ENCODE measurements around the gene SYNGAP1.
A peak's percentile ranks its signal among the peaks of the same experiment; 100 is the strongest.
"Not testable (repeated sequence)": the region's sequence is repeated elsewhere in the genome, so short reads cannot be mapped to it uniquely, and the experiment has no call there.

The SYNGAP1 gene

DNA sequence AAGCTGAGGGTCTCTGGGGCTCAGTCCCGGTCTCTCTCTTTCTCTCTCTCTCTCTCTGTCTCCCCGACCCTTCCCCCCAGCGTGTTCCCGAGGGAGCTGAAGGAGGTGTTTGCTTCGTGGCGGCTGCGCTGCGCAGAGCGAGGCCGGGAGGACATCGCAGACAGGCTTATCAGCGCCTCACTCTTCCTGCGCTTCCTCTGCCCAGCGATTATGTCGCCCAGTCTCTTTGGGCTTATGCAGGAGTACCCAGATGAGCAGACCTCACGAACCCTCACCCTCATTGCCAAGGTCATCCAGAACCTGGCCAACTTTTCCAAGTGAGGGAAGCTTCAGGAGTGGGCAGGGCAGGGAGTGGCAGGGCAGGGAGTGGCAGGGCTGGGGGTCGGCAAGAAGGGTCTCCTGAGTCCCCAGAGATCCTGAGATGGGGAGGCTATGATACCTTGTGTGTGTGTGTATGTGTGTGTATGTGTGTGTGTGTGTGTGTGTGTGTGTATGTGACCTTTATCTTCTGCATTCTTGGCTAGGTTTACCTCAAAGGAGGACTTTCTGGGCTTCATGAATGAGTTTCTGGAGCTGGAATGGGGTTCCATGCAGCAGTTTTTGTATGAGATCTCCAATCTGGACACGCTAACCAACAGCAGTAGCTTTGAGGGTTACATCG is 20.9 kb downstream of the SYNGAP1 start:
- DNase-seq: no peak

DNA sequence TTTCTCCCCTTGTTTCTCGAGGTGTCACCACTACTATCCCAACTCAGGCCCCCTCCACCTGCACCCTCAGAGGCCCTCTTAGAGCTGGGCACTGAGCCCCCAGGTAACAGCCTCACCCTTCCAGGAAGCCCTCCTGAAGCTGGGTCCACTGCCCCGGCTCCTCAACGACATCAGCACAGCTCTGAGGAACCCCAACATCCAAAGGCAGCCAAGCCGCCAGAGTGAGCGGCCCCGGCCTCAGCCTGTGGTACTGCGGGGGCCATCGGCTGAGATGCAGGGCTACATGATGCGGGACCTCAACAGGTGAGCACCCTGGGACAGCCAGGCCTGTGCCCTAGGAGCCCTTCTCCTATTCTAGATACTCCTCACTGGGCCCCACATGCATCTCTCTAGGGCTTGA is 21.6 kb downstream of the SYNGAP1 start:
- DNase-seq: no peak

DNA sequence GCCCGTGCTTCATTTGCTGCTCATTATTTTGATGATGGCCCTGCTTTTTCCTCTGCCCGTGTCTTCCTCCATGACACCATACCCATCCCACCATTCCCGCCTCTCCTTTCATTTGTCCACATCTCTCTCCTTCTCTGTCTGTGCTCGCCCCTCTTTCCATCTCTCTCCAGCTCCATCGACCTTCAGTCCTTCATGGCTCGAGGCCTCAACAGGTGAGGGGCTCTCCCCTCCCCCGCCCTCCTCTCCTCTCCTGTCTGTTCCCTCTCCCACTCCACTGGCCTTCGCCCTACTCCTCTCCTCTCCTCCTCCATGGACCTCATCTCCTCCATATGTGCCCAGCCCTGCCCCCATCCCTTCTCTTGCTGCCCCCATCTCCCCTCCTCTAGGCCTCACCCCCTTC is 22.4 kb downstream of the SYNGAP1 start:
- DNase-seq: no peak

DNA sequence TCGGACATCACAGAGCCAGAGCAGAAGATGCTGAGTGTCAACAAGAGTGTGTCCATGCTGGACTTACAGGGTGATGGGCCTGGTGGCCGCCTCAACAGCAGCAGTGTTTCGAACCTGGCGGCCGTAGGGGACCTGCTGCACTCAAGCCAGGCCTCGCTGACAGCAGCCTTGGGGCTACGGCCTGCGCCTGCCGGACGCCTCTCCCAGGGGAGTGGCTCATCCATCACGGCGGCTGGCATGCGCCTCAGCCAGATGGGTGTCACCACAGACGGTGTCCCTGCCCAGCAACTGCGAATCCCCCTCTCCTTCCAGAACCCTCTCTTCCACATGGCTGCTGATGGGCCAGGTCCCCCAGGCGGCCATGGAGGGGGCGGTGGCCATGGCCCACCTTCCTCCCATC is 23.2 kb downstream of the SYNGAP1 start:
- no peak for DNase-seq

DNA sequence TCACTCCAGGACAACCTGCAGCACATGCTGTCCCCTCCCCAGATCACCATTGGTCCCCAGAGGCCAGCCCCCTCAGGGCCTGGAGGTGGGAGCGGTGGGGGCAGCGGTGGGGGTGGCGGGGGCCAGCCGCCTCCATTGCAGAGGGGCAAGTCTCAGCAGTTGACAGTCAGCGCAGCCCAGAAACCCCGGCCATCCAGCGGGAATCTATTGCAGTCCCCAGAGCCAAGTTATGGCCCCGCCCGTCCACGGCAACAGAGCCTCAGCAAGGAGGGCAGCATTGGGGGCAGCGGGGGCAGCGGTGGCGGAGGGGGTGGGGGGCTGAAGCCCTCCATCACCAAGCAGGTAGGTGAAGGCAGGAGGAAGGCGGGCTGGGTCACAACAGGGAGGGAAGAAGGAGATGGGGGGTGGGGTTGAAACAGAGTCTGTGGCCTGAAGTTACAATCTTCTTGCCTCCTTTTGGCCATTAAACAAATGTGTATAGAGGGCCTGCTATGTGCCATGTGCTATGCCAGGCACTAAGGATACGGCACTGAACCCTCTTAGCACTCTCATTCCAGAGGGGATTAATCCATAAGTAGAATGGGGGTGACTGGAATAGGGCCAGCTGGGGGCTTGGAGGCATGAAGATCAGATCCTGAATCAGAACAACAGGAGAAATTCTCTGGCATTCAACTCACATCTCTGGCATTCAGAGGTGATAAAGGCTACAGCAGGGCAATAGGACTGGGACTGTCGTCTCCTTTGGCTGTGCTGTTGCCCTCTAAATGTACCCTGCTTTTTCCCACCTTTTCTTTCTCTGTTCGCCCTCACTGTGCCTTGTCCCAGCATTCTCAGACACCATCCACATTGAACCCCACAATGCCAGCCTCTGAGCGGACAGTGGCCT is 24.0 kb downstream of the SYNGAP1 start:
- no peak for DNase-seq

DNA sequence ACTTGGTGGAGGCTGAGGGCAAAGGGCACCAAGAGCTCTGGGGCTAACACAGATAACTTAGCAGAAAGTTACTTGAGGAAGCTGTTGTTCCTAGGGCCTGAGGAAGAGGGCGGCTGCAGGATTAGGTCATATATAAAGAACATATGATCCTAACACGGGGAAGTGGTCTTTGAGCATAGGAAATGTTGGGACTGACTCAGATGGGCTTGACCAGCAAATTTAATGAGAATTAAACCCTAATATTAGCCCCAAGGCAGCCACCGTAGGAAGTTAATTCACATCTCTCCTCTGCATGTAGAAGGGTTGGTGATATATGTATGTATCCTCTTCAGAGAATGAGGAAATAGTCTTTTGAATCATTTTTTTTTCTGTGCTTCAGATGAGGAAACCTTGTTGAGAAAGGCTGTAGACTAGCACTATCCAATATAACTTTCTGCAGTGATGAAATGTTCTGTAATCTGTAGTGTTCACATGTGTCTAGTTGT is 25.3 kb downstream of the SYNGAP1 start:
- DNase-seq: no peak

DNA sequence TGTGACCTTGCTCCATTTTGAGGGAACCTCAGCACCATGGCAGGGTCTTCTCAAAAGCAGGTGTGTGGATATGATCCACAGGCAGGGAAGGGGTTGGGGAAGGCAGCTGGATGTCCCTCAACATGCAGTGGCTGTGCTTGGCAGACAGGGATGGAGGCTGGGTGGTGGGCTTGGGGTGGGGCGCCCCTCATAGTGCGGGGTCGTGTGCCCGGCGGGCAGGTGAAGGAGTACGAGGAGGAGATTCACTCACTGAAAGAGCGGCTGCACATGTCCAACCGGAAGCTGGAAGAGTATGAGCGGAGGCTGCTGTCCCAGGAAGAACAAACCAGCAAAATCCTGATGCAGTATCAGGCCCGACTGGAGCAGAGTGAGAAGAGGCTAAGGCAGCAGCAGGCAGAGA is 26.5 kb downstream of the SYNGAP1 start:
- no peak for DNase-seq

DNA sequence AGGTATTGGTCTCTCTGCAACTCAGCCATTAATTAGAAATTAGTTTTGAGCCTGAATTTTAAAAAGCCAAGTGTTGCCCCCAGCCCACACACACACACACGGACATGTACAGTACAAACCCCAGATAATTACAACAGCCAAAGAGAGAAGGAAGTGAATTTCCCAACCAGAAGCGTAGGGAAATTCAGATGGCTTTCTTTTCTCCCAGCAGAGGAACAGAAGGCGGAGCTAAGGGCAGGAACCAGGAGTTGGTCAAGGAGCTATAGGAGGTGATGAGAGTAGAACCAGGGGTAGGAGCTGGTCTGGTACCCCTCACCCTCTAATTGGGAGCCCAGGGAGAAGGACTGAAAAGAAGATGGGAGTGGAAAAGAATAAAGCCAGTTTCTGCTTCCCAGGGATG is 30.6 kb downstream of the SYNGAP1 start:
- DNase-seq: no peak

DNA sequence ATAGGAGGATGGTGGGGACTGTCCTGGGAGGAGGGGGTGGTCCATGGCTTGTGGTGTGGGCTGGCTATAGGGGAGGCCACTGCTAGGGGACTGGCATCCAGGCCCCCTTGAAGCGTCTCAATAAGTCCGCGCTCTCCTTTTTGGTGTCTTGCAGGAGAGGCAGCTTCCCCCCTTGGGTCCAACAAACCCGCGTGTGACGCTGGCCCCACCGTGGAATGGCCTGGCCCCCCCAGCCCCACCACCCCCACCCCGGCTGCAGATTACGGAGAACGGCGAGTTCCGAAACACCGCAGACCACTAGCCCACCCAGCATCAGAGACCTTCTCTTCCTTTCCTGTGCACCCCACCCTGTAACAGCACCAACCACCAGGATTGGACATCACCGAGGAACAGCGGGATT is 31.7 kb downstream of the SYNGAP1 start:
- no peak for DNase-seq

DNA sequence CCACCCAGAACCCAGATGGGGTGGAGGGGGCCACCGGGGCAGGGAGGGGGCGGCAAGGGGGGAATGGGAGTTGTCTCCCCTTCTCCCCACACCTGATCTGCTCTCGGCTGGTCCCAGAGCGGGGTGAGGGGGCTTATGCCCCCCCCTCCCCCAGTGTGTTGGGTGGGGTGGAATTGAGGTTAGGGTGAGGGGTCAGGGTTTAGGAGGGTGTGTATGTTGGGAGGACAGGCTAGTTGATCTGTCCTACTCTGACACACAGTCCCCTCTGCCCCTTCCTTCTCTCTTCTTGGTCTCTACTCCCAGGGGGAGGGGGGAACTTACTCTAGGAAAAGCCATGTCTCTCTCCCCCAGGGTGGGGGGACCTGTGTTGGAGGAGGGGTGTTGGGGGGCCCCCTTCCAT is 32.6 kb downstream of the SYNGAP1 start:
- DNase-seq: no peak

DNA sequence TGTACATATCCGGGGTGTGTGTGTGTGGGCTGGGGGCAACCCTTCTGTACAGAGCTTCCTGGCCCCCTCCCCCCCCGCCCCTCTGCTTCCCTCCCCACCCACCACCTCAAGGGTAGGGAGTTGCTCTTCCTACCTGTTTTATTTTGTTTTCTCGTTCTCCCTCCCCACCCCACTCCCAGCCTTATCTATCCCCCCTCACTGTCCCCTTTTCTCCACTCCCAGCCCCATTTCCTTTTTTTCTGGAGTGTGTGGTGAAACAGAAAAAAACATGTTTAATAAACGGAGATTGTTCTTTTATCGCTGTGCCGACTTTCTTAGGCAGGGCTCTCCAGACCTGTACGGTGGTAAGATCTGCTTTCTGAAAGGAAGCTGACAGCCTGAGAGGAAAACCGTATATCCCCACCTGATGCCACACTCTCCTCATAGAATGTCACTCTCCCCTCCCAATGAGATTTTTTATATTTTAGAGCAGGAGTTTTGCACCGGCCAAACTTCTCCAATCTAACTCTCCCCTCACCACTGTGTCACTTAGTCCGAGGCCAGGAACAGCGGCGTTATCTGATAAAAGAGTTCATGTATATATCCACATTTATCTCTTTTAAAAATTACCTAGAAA is 33.6 kb downstream of the SYNGAP1 start:
- DNase-seq: no peak

DNA sequence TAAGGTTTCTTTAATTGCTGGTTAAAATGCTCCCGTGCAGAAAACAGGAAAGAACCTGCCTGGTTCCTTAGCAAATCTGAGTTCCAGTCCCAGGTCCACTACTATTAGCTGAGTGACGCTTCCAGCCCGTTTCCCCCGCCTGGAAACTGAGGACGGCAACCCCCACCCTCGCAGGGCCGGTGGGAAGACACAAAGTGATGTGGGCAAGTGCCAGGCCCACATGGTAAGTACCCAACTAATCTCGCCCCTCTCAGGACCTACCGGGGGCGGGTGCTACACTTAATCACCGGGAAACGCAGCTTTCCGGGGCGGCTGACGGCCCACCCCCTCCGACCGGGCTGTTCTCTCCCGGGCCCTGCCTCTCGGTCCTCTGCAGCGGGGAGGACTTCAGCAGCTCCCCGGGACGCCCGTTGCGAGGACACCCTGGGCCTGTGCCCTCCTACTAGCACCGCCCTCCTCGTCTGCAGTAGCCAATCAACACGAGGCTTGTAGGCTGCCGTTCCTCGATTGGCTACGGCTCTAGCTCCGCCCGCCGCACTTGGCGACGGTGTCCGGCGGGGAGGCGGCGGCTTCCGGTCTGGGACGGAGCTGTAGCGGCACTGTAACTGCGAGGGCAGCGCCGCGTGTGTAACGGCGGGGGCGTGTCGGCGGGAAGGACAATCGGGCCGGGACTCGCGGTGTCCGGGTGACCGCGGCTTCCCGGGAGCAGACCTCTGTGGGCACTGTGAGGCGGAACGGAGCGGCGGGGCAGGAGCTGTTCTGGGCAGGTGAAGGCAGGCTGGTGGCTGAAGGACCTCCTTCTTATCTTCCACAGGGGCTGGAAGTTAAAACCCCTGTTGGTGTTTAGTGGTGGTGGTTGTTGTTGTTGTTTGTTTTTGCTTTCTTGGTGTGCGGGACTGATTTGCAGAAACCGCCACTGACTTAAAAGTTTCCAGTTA is 34.4 kb downstream of the SYNGAP1 start, which contains the start of gene ZBTB9:
Gene ZBTB9 (plus strand): TSS at position 568 of the 938 bp plus-strand sequence. CDS start 525 bp downstream, outside the sequence.
- DNase-seq: peak; percentile 94

DNA sequence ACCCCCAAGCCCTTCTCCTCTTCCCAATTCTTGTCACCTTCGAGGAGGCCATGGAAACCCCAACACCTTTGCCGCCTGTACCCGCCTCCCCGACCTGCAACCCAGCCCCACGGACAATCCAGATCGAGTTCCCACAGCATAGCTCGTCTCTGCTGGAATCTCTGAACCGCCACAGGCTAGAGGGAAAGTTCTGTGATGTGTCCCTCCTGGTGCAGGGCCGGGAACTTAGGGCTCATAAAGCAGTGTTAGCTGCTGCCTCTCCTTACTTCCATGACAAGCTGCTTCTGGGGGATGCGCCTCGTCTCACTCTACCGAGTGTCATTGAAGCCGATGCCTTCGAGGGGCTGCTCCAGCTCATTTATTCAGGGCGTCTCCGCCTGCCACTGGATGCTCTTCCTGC is 35.2 kb downstream of the SYNGAP1 start:
- DNase-seq: no peak

DNA sequence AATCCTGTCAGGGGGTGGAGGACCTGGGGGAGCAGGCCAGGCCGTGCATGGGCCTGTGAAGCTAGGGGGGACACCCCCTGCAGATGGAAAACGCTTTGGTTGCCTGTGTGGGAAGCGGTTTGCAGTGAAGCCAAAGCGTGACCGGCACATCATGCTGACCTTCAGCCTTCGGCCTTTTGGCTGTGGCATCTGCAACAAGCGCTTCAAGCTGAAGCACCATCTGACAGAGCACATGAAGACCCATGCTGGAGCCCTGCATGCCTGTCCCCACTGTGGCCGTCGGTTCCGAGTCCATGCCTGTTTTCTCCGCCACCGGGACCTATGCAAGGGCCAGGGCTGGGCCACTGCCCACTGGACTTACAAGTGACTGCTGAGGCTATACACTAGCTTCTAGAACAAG is 36.3 kb downstream of the SYNGAP1 start:
- DNase-seq: no peak

DNA sequence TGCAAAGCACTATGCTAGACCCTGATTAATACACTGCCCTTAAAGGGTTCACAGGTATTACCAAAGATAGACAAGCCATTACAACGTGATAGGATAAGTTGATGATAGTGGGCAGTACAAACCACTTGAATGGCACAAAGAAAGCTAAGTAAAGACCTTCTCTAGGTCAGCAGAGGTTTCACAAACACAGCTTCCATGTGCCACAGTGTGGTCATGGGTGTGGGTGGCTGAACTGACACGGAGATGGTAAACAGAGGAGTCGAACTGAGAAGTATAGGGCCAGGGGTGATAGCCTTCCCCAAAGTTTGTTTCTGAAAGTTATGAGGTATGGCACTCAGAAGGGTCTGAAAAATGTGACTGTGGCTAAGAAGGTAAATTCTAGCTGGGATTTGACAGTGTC is 38.8 kb downstream of the SYNGAP1 start:
- no peak for DNase-seq

DNA sequence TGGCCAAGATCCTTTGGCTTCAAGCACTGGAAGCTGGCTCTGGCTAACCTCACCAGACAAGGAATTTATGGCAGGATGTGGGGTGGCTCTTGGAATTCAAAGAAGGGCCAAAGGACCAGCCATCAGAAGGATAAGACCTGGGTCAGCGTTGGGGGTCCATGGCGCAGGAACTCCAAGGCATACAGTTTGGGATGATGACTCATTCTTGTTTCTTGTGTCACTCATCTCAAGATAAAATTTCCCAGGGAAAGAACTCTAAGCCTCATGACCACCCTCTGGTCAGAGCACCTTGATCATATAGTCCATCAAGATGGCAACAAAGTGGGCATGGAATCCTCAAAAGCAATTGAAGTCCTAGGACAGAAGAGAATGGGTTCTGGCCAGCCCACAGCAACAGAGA is 39.4 kb downstream of the SYNGAP1 start:
- no peak for DNase-seq

DNA sequence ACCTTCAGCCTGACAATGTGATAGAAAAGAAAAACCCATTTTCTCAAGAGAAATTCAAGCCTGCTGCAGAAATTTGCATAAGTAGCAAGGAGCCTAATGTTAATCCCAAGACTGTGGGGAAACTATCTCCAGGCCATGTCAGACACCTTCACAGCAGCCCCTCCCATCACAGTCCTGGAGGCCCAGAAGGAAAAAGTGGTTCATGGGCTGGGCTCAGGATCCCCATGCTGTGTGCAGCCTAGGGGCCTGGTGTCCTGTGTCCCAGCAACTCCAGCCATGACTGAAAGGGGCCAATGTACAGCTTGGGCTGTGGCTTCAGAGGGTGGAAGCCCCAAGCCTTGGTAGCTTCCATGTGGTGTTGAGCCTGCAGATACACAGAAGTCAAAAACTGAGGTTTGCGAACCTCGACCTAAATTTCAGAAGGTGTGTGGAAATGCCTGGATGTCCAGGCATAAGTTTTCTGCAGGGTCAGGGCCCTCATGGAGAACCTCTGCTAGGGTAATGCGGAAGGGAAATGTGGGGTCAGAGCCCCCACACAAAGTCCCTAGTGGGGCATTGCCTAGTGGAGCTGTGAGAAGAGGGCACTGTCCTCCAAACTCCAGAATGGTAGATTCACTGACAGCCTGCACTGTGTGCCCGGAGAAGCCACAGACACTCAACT is 46.3 kb downstream of the SYNGAP1 start:
- no peak for DNase-seq

DNA sequence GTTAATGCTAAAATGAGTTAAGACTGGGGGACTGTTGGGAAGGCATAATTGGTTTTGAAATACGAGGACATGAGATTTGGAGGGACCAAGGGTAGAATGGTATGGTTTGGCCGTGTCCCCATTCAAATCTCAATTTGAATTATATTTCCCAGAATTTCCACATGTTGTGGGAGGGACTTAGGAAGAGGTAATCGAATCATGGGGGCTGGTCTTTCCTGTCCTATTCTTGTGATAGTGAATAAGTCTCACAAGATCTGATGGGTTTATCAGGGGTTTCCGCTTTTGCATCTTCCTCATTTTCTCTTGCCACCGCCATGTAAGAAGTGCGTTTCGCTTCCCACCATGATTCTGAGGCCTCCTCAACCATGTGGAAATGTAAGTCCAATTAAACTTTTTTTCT is 47.2 kb downstream of the SYNGAP1 start:
- DNase-seq: no peak

DNA sequence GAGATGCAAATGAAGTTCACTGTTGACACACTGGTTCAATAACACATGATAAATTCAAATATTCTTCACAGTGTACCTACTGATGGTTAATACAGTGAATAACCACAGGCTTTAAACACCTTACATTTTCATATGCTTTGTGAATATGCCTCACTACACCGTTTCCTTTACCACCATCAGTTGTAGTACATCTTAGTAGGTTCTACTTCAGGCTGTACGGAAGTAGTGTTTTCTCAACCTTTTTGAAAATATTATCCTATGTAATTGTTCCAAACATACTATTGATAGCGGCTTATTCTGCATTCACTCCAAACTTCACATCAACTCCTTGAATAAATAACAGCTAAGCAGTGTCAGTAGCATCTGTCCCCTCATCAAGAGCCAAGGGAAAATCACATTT is 49.8 kb downstream of the SYNGAP1 start:
- no peak for DNase-seq

DNA sequence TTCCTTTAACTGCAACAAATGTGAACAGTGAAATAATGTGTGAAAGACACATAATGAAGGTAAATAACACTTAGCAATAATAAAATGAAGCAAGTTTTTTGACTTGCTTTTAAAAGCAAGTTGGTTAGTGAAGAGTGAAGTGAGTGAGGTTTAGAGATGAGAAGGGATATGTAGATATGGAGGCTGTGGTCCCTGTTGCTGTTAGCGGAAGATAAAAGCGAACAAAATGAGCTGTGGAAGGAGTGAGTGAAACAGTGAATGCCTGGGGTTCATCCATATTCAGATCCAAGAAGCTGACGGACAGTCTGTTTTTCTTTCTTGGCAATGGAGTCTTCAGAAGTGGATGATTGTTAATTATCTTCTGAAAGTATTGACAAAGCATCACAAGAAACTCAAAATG is 58.0 kb downstream of the SYNGAP1 start:
- DNase-seq: no peak

DNA sequence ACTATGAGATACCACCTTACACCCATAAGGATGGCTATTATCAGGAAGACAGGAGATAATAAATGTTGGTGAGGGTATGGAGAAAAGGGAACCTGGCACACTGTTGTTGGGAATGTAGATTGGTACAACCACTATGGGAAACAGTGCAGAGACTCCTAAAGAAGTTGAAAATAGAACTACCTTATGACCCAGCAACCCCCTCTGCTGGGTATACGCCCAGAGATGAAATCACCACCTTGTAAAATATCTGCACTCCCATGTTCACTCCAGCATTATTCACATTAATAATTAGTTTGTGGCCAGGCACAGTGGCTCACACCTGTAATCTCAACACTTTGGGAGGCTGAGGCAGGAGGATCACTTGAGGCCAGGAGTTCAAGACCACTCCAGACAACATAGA is 61.3 kb downstream of the SYNGAP1 start:
- no peak for DNase-seq

DNA sequence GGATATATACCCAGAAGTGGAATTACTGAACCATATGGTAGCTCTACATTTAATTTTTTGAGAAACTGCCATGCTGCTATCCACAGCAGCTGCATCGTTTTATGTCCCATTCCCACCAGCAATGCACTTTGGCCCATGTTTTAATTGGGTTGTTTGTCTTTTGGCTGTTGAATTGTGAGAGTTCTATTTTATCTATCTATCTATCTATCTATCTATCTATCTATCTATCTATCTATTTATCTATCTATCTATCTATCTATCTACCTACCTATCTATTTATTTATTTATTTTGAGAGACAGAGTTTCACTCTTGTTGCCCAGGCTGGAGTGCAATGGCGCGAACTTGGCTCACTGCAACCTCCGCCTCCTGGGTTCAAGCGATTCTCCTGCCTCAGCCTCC is 62.8 kb downstream of the SYNGAP1 start:
- DNase-seq: not testable (repeated sequence)

All from stimulated activated CD4-positive, alpha-beta T cell treated with anti-CD3 and anti-CD28 coated beads, Interleukin-2, amount 100 ng/mL, for 24 hours (primary cell).